Endothelial cell of umbilical vein (primary cell): Measurements from ENCODE around the gene PNISR.

Experiments used
- MYC ChIP-seq: IDR thresholded peaks from one replicate; pipeline ENCODE4 v1.6.1; 2011; ENCODE audit warnings: mild to moderate bottlenecking, low read depth, low read length
- TF ChIP-seq, protein P1 (sequence below), 2 donors: IDR thresholded peaks; 1 replicate in 1 of 2; 2 replicates in 1 of 2; pipeline ENCODE4 v1.5.1; 2011; ENCODE audit warnings: low read length in 2 of 2, mild to moderate bottlenecking in 2 of 2, moderate library complexity in 2 of 2, control low read depth in 1 of 2, inconsistent platforms in 1 of 2, low read depth in 1 of 2; ENCODE audit not compliant: insufficient read depth in 1 of 2; ENCODE audit errors: extremely low read depth in 1 of 2

DNA sequence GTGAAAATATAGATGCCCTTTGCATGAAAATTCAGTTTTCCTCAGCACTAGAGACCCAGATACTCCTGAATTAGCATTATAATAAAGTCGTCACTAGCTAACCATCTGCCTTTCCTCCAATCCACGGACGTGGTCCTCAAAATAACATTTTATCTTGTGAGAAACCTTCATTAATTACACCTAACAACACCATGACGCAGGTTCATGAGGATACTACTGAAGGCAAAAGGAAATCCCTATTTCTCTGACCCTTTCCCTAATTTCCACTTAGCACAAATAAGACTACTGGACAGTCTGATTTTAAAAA lies 1.3 kb upstream of the PNISR start:
- TF ChIP-seq, protein P1, sequence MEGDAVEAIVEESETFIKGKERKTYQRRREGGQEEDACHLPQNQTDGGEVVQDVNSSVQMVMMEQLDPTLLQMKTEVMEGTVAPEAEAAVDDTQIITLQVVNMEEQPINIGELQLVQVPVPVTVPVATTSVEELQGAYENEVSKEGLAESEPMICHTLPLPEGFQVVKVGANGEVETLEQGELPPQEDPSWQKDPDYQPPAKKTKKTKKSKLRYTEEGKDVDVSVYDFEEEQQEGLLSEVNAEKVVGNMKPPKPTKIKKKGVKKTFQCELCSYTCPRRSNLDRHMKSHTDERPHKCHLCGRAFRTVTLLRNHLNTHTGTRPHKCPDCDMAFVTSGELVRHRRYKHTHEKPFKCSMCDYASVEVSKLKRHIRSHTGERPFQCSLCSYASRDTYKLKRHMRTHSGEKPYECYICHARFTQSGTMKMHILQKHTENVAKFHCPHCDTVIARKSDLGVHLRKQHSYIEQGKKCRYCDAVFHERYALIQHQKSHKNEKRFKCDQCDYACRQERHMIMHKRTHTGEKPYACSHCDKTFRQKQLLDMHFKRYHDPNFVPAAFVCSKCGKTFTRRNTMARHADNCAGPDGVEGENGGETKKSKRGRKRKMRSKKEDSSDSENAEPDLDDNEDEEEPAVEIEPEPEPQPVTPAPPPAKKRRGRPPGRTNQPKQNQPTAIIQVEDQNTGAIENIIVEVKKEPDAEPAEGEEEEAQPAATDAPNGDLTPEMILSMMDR (IDR thresholded peaks at IDR 0.05; ENCODE audit: extremely low read depth in 1 of 2, insufficient read depth in 1 of 2, low read depth in 1 of 2, low read length in 2 of 2): no peak
- TF ChIP-seq MYC: no peak
